ENCODE results near the gene NR2F1-AS1.

NR2F1-AS1 gene

GRCh38 chr5:93436083-93436482 lies 144.9 kb downstream of the NR2F1-AS1 start:
- no peaks in the 10 kb centered on the region for H3K9me3 ChIP-seq (ENCODE audit: control insufficient read depth, low read length)
- H3K27ac ChIP-seq (ENCODE audit: low read depth, low read length, severe bottlenecking), result no peak overlapping the region
- no peaks in the 10 kb centered on the region for H3K36me3 ChIP-seq (ENCODE audit: control insufficient read depth, insufficient read depth, low read length)

GRCh38 chr5:93433422-93433821 lies 147.6 kb downstream of the NR2F1-AS1 start:
- Histone ChIP-seq H3K36me3 (ENCODE audit: control insufficient read depth, insufficient read depth, low read length) (no peaks in the 10 kb centered on the region), H3K9me3 (ENCODE audit: control insufficient read depth, low read length) (no peaks in the 10 kb centered on the region), H3K27ac (ENCODE audit: low read depth, low read length, severe bottlenecking) (no peak overlapping the region), H3K4me1 (ENCODE audit: control insufficient read depth, insufficient read depth, low read length, poor library complexity, severe bottlenecking) (no peaks in the 10 kb centered on the region), H3K4me3 (ENCODE audit: extremely low read depth, insufficient read depth, low read length, poor library complexity, severe bottlenecking) (no peak overlapping the region)
- WGBS, 2 experiments (ENCODE audit: insufficient coverage in 2 of 2), result no CpG with 5 or more reads among the region's 1 CpG

More at GRCh38 chr5:93436083-93436482, 144.9 kb downstream of the NR2F1-AS1 start:
- H3K4me1 ChIP-seq (ENCODE audit: control insufficient read depth, insufficient read depth, low read length, poor library complexity, severe bottlenecking), result no peaks in the 10 kb centered on the region
- no peak overlapping the region for H3K4me3 ChIP-seq (ENCODE audit: extremely low read depth, insufficient read depth, low read length, poor library complexity, severe bottlenecking)

DNA sequence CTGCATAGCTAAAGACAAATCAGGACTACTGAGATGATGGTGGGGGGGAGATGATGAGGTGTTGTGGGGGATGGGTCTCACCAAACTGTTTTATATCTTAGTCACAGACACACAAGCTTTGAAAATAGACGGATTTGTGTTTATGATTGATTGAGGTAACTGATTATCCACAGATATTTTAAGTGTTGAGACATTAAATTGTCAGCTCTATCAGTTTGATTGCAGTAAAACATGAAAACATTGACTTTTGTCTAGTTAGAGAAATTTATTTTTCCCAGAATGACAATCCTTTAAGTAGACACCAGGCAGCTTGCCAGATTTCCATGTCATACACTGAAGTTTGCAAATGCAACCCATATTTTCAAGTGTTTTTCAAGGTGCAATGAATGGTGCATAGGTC lies 149.8 kb downstream of the NR2F1-AS1 start:
- Histone ChIP-seq H3K4me3 (ENCODE audit: extremely low read depth, insufficient read depth, low read length, poor library complexity, severe bottlenecking) (no peak overlapping the region), H3K4me1 (ENCODE audit: control insufficient read depth, insufficient read depth, low read length, poor library complexity, severe bottlenecking) (no peaks in the 10 kb centered on the region), H3K27ac (ENCODE audit: low read depth, low read length, severe bottlenecking) (no peak overlapping the region), H3K36me3 (ENCODE audit: control insufficient read depth, insufficient read depth, low read length) (no peaks in the 10 kb centered on the region), H3K9me3 (ENCODE audit: control insufficient read depth, low read length) (no peaks in the 10 kb centered on the region)
- no CpG with 5 or more reads among the region's 1 CpG for WGBS, 2 experiments (ENCODE audit: insufficient coverage in 2 of 2)

- H3K4me1 ChIP-seq (ENCODE audit: control insufficient read depth, insufficient read depth, low read length, poor library complexity, severe bottlenecking), result no peaks in the 10 kb centered on the region
- no peak overlapping the region for H3K4me3 ChIP-seq (ENCODE audit: extremely low read depth, insufficient read depth, low read length, poor library complexity, severe bottlenecking)
- H3K36me3 ChIP-seq (ENCODE audit: control insufficient read depth, insufficient read depth, low read length), result no peaks in the 10 kb centered on the region
- H3K9me3 ChIP-seq (ENCODE audit: control insufficient read depth, low read length), result no peaks in the 10 kb centered on the region
- H3K27ac ChIP-seq (ENCODE audit: low read depth, low read length, severe bottlenecking), result no peak overlapping the region
- 73 to 75% methylated on average over 1 to 2 of the region's 2 CpGs for WGBS, 2 experiments (ENCODE audit: insufficient coverage in 2 of 2)
Measured at GRCh38 chr5:93430673-93431199, 150.3 kb downstream of the NR2F1-AS1 start.

DNA sequence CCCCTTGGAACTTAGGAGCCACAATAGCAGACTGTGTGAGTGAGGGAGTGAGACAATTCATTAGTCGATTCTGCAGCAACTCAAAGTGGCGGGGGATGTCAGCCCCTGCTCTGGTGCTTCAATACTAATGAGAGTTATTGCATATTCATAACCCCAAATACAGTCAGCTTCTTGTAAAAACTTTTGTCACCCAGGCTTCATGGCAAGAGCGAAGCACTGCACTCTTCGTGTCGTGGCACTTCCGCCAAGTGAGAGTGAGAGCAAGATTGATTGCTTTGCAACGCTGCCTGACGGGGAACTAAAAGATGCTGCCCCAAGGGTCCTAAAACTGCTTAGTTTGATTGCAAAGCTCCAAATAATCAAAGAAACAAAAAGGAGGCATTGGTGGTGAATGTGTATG lies 150.9 kb downstream of the NR2F1-AS1 start:
- 69 to 94% methylated on average over 3 to 6 of the region's 8 CpGs for WGBS, 2 experiments (ENCODE audit: insufficient coverage in 2 of 2)
- H3K9me3 ChIP-seq (ENCODE audit: control insufficient read depth, low read length), result no peaks in the 10 kb centered on the region
- no peak overlapping the region for H3K4me3 ChIP-seq (ENCODE audit: extremely low read depth, insufficient read depth, low read length, poor library complexity, severe bottlenecking)
- H3K36me3 ChIP-seq (ENCODE audit: control insufficient read depth, insufficient read depth, low read length), result no peaks in the 10 kb centered on the region
- no peaks in the 10 kb centered on the region for H3K4me1 ChIP-seq (ENCODE audit: control insufficient read depth, insufficient read depth, low read length, poor library complexity, severe bottlenecking)
- H3K27ac ChIP-seq (ENCODE audit: low read depth, low read length, severe bottlenecking), result no peak overlapping the region

DNA sequence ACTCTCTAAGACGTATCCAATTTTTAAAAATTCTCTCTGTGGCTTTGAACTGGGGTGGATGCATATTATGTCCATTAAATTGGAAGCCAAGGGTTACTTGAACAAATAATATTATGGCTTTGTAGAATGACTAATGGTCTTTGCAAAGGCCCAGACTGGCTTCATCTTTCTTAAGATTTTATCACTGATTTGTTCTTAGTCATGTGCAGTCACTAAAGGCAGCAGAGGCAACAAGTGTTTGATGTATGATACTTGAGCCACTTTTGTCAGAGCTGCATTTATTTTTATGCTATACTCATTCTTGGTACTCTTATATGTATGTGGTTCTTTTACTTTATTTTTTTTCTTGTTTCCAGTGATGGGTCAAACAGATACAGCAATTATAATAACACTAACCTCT lies 152.2 kb downstream of the NR2F1-AS1 start:
- no peaks in the 10 kb centered on the region for H3K4me1 ChIP-seq (ENCODE audit: control insufficient read depth, insufficient read depth, low read length, poor library complexity, severe bottlenecking)
- no peak overlapping the region for H3K27ac ChIP-seq (ENCODE audit: low read depth, low read length, severe bottlenecking)
- H3K36me3 ChIP-seq (ENCODE audit: control insufficient read depth, insufficient read depth, low read length), result no peaks in the 10 kb centered on the region
- 100% methylated on average over 1 of the region's 1 CpG; no CpG with 5 or more reads in 1 of the 2 experiments for WGBS, 2 experiments (ENCODE audit: insufficient coverage in 2 of 2)
- no peaks in the 10 kb centered on the region for H3K9me3 ChIP-seq (ENCODE audit: control insufficient read depth, low read length)
- H3K4me3 ChIP-seq (ENCODE audit: extremely low read depth, insufficient read depth, low read length, poor library complexity, severe bottlenecking), result no peak overlapping the region

DNA sequence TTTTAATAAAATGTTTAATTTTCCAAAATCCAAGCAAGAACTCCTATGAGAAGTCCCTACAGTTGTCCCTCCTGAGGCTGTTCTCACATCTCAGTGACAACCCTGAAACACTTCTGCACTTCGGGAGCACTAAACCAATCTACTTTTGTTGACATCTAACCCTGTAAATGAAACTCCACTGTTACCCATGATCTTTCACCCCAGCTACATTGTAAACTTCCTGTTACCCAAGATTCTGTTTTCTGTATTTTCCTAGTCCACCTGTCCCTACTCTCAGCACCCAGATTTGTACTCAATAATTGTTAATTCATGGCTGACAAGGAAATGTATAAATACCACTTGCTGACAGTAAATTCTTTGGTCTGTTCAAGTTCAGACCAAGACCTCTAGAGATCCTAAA lies 153.7 kb downstream of the NR2F1-AS1 start:
- no peaks in the 10 kb centered on the region for H3K9me3 ChIP-seq (ENCODE audit: control insufficient read depth, low read length)
- no peak overlapping the region for H3K27ac ChIP-seq (ENCODE audit: low read depth, low read length, severe bottlenecking)
- no peaks in the 10 kb centered on the region for H3K36me3 ChIP-seq (ENCODE audit: control insufficient read depth, insufficient read depth, low read length)
- no peak overlapping the region for H3K4me3 ChIP-seq (ENCODE audit: extremely low read depth, insufficient read depth, low read length, poor library complexity, severe bottlenecking)
- peaks cover 4% of the 10 kb centered on the region for H3K4me1 ChIP-seq (ENCODE audit: control insufficient read depth, insufficient read depth, low read length, poor library complexity, severe bottlenecking)
- WGBS, 2 experiments (ENCODE audit: insufficient coverage in 2 of 2), result 90 to 94% methylated on average over 1 of the region's 1 CpG

DNA sequence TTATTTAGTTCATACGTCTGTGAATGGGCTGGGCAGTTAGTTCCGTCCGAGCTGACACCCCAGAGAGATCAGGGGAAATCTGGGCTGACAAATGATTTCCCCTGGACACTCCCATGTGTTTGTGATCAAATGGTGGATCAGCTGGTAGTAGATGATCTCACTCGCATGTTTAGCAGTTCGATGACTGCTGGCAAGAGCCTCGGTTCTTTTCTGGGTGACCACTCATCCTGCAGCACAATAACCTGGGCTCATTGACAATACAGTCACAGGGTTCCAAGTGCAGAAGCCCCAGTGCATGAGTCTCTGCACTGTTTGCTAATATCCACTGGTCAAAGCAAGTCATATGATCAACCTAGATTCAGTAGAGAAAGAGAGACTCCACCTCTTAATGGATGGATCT lies 155.9 kb downstream of the NR2F1-AS1 start:
- Histone ChIP-seq H3K4me1 (ENCODE audit: control insufficient read depth, insufficient read depth, low read length, poor library complexity, severe bottlenecking) (peaks cover 4% of the 10 kb centered on the region), H3K9me3 (ENCODE audit: control insufficient read depth, low read length) (no peaks in the 10 kb centered on the region), H3K4me3 (ENCODE audit: extremely low read depth, insufficient read depth, low read length, poor library complexity, severe bottlenecking) (no peak overlapping the region), H3K27ac (ENCODE audit: low read depth, low read length, severe bottlenecking) (no peak overlapping the region), H3K36me3 (ENCODE audit: control insufficient read depth, insufficient read depth, low read length) (no peaks in the 10 kb centered on the region)
- 83 to 86% methylated on average over 2 to 3 of the region's 6 CpGs for WGBS, 2 experiments (ENCODE audit: insufficient coverage in 2 of 2)

DNA sequence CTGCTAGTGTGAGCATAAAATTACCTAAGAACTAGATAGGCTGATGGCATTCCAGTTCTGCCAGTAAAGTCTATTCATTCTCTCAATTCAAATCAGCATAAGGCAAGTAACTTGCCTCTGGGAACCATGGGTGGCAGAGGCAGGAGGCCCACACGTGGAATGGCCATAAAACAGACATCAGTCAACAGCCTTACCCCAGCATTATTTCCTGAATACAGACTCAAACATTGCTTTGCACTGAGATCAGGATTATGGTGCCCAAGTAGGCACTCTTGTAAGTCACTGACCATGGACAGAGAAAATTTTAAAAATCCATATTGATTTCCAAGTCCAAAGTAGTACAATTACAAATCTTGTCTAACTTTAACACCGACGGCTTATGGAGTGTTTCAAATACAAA lies 157.7 kb downstream of the NR2F1-AS1 start:
- Histone ChIP-seq H3K27ac (ENCODE audit: low read depth, low read length, severe bottlenecking) (no peak overlapping the region), H3K9me3 (ENCODE audit: control insufficient read depth, low read length) (no peaks in the 10 kb centered on the region), H3K4me1 (ENCODE audit: control insufficient read depth, insufficient read depth, low read length, poor library complexity, severe bottlenecking) (peaks cover 4% of the 10 kb centered on the region), H3K36me3 (ENCODE audit: control insufficient read depth, insufficient read depth, low read length) (no peaks in the 10 kb centered on the region), H3K4me3 (ENCODE audit: extremely low read depth, insufficient read depth, low read length, poor library complexity, severe bottlenecking) (no peak overlapping the region)
- 38 to 50% methylated on average over 1 of the region's 3 CpGs for WGBS, 2 experiments (ENCODE audit: insufficient coverage in 2 of 2)

DNA sequence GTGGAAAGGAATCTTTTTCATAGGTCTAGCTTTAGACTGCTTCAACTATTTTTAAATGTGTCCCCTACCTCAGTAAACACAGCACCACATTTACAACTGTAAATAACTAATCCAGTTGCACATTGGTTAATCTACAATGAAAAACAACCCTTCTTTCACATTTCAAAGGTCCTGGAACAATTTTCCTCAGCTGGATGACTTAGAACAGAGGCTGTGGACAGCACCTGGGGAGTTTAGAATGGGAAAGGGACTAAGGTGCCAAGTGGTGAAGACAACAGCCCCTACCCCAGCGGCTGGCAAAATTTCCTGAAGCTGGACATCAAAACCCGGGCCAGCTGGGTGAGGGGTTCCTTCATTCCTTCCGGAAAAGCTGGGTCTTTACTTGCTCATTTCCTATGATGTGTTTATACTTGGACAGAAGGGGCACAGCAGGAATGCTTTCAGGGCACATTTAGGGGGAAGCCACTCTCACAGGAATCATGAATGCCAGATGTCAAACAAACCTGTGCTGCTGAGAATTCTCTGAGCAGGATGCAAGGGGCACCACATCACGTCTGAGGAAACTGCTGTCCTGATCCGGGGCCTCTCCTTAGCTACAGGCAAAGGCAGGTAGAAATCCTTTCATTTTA lies 158.3 kb downstream of the NR2F1-AS1 start:
- no peak overlapping the region for H3K4me3 ChIP-seq (ENCODE audit: extremely low read depth, insufficient read depth, low read length, poor library complexity, severe bottlenecking)
- peaks cover 4% of the 10 kb centered on the region for H3K4me1 ChIP-seq (ENCODE audit: control insufficient read depth, insufficient read depth, low read length, poor library complexity, severe bottlenecking)
- H3K9me3 ChIP-seq (ENCODE audit: control insufficient read depth, low read length), result no peaks in the 10 kb centered on the region
- 37 to 43% methylated on average over 2 to 3 of the region's 5 CpGs for WGBS, 2 experiments (ENCODE audit: insufficient coverage in 2 of 2)
- no peaks in the 10 kb centered on the region for H3K36me3 ChIP-seq (ENCODE audit: control insufficient read depth, insufficient read depth, low read length)
- H3K27ac ChIP-seq (ENCODE audit: low read depth, low read length, severe bottlenecking), result no peak overlapping the region

DNA sequence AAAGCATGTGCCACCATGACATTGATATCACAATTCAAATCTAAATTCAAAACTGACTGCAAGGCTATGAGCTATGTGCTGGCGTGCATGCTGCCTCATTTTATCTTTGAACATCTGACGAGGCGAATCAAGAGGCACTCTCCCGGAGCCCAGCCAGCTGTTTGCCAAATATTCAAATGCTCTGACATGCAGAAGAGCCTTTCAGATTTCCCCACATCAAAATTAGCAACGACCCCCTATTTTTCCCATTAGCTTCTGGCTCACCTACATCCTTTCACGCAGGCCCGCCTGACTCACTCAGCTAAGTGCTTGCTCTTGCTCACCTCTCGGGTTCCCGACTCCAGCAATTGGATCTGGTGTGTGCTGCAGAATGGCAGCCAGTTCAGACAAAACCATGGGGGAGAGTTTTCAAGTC lies 159.0 kb downstream of the NR2F1-AS1 start:
- no peak overlapping the region for H3K4me3 ChIP-seq (ENCODE audit: extremely low read depth, insufficient read depth, low read length, poor library complexity, severe bottlenecking)
- 54 to 58% methylated on average over 7 to 9 of the region's 9 CpGs for WGBS, 2 experiments (ENCODE audit: insufficient coverage in 2 of 2)
- no peaks in the 10 kb centered on the region for H3K9me3 ChIP-seq (ENCODE audit: control insufficient read depth, low read length)
- H3K27ac ChIP-seq (ENCODE audit: low read depth, low read length, severe bottlenecking), result peak overlapping the region; percentile 2
- H3K36me3 ChIP-seq (ENCODE audit: control insufficient read depth, insufficient read depth, low read length), result no peaks in the 10 kb centered on the region
- peaks cover 4% of the 10 kb centered on the region for H3K4me1 ChIP-seq (ENCODE audit: control insufficient read depth, insufficient read depth, low read length, poor library complexity, severe bottlenecking)

Measured in mesodermal cell (in vitro differentiated cells).